HL-60 (cell line): ENCODE data around the gene LIN37.
A peak's percentile ranks its signal among the peaks of the same experiment; 100 is the strongest.

Experiments
- DNase-seq, 2 experiments: peaks; one replicate each; pipeline ENCODE4 v3.0.0-alpha.2; 2010 to 2020; ENCODE audit warnings: low read depth in 1 of 2, low spot score in 1 of 2
- H3K27ac ChIP-seq: fragments of 250-450 bp; sonication (Bioruptor Pico); replicated peaks from 2 replicates; pipeline ENCODE4 v1.5.1; 2020; ENCODE audit warnings: mild to moderate bottlenecking, moderate library complexity
- H3K27me3 ChIP-seq: fragments of 250-450 bp; sonication (Bioruptor Pico); 2 replicates; pipeline ENCODE4 v1.5.1; 2021; ENCODE audit warnings: mild to moderate bottlenecking, moderate library complexity; ENCODE audit not compliant: insufficient read depth, poor library complexity, severe bottlenecking
- H3K4me3 ChIP-seq: replicated peaks from 2 replicates; pipeline ENCODE4 v1.5.1; 2011; ENCODE audit warnings: mild to moderate bottlenecking, control low read depth, low read length; ENCODE audit not compliant: insufficient read depth
- CTCF ChIP-seq: IDR thresholded peaks from one replicate; pipeline ENCODE4 v1.5.1; 2011; ENCODE audit warnings: low read length, control low read depth, inconsistent platforms; ENCODE audit not compliant: insufficient read depth
- GABPA ChIP-seq: IDR thresholded peaks from 2 replicates; pipeline ENCODE4 v1.6.1; 2012; ENCODE audit warnings: low read depth
- POLR2AphosphoS5 ChIP-seq: IDR thresholded peaks from 2 replicates; pipeline ENCODE4 v1.6.1; 2012; ENCODE audit warnings: low read depth
- REST ChIP-seq: IDR thresholded peaks from 2 replicates; pipeline ENCODE4 v1.6.1; 2012; ENCODE audit warnings: low read depth; ENCODE audit not compliant: insufficient replicate concordance
- SPI1 ChIP-seq: IDR thresholded peaks from 2 replicates; pipeline ENCODE4 v1.6.1; 2012; ENCODE audit warnings: low read depth, mild to moderate bottlenecking, borderline replicate concordance

LIN37 gene

DNA sequence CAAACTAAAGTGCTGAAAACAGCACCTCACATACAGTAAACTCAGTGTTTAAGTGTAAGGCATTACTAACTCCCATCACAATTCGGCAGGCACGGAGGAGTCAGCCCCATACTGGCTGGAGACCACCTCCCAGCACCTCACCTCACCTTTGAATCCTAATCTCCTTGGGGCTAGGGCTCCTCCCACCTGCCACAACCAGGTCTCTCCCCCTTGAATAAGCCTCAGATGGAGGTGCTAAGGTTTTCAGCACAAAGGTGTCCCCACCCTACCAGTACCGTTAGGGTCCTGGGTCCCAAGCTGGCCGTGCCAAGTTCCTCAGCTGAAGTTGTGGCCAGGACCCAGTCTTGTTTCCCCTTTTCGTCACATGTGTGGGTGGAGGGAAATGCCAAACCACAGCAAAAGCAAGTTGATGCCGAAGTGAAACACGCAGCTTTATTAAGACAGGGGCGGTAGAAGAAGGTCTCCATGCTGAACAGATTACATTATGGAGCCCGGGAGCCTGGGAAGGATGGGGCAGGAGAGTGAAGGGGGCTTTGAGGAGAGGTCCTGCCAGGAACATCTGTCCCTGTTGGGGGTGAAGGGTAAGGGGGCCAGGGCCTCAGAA is 6.2 kb upstream of the LIN37 start, which contains the start of gene IGFLR1:
Gene IGFLR1, minus strand, starts transcription at position 332 of the 604 bp plus-strand sequence. CDS start 1,272 bp downstream, outside the sequence.
- TF ChIP-seq SPI1 (peak; percentile 57; the same call in 1 of the 2 replicates), CTCF (no peak), GABPA (no peak), REST (no peak), POLR2AphosphoS5 (peak; percentile 43; the same call in 1 of the 2 replicates)
- peak within 1 kb of the TSS; percentile 18; the same call in 1 of the 2 replicates for H3K4me3 ChIP-seq
- H3K27me3 ChIP-seq = no peaks in the 10 kb centered on the region
- DNase-seq = peak in 1 of 2 experiments; percentile 88
- H3K27ac ChIP-seq = peak within 1 kb of the TSS; percentile 67

DNA sequence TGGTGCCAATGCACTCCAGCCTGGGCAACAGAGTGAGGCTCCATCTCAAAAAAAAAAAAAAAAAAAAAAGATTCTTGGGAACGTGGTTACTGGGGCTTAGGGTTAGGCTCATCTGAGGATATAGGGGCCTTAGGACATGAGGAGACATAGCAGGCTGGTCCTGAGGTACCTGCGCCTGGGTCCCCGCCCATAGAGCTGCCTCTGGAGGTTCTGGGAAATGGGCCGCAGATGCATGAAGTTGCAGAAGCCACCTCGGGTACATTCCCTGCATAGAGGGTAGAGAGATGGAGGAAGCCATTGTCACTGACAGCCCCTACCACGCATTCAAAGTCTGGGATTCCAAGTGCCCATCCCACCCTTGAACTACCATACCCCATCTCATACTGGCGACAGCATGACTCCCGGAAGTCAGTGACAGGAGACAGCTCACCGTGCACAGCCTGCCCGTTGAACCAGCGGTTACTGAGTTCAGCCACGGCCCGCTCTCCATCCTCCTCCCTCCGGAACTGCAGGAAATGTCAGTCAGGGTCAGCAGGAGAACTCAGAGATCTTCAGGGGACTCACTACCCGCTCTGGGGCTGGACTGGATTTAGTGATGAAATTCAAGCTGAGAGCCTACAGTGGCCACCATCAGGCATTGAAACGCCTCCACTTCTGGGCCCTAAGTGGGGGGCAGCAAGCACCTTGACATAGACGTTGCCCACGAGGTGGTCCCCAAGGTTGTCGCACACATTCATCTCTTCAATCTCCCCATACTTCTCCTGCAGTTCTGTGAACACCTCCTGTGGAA is 4.5 kb upstream of the LIN37 start:
- DNase-seq = no peak
- TF ChIP-seq SPI1 (no peak), POLR2AphosphoS5 (no peak), REST (no peak), GABPA (no peak), CTCF (no peak)
- Histone ChIP-seq H3K27me3 (no peaks in the 10 kb centered on the region), H3K27ac (no peak overlapping the region; the same call in 1 of the 2 replicates), H3K4me3 (no peak overlapping the region; the same call in 1 of the 2 replicates)

DNA sequence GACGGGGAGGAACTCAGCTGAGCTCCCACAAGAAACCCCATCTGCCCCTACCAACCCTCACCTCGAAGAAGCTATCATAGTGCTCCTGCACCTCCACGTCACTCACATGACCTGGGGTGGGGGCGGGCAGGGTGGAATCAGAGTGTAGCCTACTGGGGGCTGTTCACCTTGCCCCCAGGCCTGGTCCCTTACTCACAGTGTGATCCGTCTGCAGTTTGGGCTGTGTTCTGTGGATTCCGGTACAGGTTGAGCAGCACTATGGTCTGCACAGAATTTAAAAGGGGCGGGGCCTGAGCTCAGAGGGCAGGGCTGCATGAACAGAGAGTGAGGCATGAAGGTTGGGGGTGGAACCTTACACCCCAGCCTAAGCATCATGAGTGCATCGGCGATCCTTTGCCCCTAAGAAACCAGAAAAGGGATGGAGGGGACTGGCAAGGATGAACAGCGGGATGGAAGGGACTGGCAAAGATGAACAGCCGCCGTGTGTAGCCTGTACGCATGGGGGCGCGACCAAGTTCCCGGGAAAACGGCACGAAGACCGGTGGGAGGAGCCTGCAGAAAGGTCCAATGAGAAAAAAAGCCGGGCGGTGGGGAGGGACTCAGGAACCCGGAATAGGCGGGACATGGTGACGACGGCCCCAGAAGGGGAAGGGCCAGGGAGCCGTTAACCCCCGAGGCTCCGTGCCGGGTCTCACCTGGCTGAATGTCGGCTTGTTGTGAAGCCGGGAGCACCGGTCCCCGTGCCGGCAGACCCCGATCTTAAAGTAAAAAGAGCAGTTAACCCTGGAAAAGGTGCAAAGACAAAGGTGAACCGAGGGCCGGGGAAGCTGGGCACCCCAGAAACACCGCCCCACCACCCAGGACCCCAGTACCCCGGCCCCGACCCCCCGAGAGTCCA is 3.7 kb upstream of the LIN37 start:
- peak; percentile 90 to 98 for DNase-seq
- TF ChIP-seq SPI1 (peak; percentile 47; the same call in 1 of the 2 replicates), GABPA (no peak), REST (peak; percentile 27), CTCF (no peak), POLR2AphosphoS5 (peak; percentile 53; the same call in 1 of the 2 replicates)
- Histone ChIP-seq H3K27ac (peak overlapping the region; percentile 98), H3K27me3 (no peaks in the 10 kb centered on the region), H3K4me3 (peak overlapping the region; percentile 55)
